CD4-positive, alpha-beta T cell treated with Interferon alpha-2 for 1 hour (primary cell): ENCODE data around the gene DSG3.

Experiments used
- DNase-seq, 2 donors: peaks; one replicate each; pipeline ENCODE4 v3.0.0-alpha.2; 2020 to 2022

Gene DSG3, protein sequence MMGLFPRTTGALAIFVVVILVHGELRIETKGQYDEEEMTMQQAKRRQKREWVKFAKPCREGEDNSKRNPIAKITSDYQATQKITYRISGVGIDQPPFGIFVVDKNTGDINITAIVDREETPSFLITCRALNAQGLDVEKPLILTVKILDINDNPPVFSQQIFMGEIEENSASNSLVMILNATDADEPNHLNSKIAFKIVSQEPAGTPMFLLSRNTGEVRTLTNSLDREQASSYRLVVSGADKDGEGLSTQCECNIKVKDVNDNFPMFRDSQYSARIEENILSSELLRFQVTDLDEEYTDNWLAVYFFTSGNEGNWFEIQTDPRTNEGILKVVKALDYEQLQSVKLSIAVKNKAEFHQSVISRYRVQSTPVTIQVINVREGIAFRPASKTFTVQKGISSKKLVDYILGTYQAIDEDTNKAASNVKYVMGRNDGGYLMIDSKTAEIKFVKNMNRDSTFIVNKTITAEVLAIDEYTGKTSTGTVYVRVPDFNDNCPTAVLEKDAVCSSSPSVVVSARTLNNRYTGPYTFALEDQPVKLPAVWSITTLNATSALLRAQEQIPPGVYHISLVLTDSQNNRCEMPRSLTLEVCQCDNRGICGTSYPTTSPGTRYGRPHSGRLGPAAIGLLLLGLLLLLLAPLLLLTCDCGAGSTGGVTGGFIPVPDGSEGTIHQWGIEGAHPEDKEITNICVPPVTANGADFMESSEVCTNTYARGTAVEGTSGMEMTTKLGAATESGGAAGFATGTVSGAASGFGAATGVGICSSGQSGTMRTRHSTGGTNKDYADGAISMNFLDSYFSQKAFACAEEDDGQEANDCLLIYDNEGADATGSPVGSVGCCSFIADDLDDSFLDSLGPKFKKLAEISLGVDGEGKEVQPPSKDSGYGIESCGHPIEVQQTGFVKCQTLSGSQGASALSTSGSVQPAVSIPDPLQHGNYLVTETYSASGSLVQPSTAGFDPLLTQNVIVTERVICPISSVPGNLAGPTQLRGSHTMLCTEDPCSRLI

DNA sequence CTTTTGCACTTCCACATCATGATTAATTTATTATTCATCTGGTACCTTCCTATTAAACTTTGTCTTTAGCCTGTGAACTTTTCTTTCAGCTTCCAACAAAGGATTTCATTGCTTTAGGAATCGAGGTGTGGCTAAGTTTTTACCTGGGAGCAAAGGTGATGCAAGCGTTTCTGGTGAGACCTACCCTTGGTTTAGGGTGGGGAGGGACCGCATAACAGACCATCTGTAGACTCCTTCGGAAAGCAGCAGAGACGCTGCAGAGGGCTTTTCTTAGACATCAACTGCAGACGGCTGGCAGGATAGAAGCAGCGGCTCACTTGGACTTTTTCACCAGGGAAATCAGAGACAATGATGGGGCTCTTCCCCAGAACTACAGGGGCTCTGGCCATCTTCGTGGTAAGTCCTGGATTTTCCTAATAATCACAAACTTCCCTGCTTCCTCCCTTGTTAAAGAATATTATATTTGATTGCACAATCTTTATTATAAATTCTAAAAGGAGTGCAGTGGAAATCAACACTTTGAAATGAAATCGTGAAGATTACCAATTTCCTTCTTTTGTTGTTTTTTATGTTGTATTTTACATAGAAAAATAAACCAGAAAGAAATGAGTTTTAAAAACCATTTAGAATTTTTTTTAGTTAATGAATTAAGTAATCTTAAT, at the start of gene DSG3:
Gene DSG3 (plus strand): TSS at position 212 of the 662 bp plus-strand sequence. CDS start 137 bp downstream, at position 349.
- DNase-seq = no peak

DNA sequence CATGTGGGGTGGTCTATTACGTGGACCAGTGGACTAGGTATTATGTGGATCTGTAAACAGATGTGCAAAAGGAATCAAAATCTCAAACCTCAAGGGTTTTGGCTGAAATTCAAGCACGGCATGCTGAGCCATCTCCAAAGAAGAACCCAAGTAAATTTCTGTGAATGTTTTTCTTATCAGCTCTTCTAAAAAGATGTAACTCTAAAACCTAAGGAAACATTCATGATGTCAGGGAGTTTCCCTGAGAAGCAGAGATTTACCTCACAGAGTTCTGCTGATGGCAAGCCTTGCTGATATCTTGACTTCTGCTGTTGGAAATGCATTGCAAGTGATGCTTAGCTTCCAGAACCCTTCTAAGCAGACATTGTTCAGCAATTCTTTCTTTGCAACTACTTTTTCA, 49.4 kb upstream of the DSG3 start:
- DNase-seq = no peak

DNA sequence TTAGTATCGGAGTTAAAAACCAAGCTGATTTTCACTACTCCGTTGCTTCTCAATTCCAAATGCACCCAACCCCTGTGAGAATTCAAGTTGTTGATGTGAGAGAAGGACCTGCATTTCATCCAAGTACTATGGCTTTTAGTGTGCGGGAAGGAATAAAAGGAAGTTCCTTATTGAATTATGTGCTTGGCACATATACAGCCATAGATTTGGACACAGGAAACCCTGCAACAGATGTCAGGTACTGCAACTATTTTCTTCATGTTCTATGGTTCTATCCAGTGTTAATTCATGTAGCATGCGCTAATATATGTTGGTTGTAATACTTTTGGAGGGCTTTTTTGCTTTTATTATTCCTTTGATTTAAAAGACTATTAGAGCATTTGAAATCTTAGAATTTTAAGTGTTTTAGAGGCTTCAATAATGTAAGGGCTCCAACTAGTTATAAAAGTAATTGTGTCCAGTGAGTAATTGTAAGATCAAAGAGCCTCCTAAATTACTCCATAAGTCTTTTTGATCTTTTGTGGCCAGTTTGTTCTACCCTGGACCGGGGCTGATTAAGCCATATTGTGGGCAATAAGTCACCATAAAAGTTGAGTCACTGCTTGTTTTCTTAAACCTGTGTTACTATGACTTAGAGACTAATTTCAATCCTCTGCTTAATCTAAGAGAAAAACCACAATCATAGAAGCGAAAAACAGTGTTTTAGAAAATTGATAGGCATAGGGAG, 48.1 kb upstream of the DSG3 start:
- no peak for DNase-seq

DNA sequence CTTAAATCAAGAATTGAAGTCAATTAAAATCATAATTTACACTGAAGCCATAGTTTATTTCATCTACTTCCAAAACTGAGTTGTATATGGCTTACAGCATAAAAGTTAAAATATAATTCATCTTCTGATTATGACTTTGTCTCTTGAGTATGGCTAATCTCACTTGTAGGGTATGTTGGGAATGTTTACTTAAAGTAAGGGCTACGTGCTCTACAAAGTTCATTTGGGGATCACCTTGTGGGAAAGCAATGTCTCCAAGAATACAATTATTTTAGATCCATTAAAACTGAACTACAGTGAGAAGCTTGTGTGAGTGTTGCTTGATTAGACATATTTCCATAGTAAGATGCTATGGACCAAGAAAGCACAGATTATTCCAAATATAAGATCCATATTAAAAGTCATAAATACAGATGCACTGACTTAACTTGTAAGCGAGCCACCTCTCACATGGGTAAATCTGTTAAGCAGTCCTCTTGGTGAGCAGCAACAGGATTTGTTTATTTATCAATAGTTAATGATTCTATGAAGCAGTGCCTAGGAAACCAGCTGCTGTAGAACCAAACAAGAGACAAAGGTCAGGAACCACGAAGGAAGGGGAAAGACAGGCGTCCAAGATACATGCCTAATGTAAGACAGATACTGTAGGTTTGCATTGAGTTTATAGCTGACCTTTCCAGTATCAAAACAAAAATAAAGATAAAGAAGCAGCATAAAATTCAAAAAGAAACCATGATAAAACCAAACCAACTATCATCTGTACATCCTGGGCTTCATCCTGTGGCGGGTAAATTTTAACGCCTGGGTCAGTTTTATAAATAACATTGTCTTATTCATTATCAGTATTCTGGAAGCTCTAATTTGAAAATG, 46.1 kb upstream of the DSG3 start:
- no peak for DNase-seq

DNA sequence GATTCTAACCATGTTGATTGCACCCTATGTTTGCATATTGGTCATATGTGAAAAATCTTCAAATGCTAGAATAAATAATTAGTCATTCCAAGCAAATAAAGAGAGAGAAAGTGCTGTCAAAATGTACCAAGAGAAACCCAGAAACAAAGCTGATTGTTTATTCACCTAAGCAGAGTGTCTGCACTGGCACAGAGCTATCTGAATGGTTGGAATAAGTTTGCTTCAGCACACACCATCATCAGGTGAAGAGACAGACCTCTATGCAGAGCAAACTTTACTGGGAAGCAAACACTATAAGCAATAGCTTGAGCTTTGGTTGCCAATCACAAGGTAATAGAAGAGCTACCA, 45.5 kb upstream of the DSG3 start:
- no peak for DNase-seq

DNA sequence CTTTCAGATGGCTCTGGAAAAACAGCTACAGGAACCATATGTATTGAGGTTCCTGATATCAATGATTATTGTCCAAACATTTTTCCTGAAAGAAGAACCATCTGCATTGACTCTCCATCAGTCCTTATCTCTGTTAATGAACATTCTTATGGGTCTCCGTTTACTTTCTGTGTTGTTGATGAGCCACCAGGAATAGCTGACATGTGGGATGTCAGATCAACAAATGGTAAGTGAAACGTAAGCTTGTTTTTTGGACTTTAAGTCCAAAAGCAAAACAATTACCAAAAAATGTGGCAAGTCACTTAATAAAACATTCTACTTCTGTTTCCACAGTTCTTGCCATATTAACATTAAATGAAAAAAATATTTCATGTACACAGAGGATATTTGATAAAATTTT, 44.1 kb upstream of the DSG3 start:
- DNase-seq = no peak

DNA sequence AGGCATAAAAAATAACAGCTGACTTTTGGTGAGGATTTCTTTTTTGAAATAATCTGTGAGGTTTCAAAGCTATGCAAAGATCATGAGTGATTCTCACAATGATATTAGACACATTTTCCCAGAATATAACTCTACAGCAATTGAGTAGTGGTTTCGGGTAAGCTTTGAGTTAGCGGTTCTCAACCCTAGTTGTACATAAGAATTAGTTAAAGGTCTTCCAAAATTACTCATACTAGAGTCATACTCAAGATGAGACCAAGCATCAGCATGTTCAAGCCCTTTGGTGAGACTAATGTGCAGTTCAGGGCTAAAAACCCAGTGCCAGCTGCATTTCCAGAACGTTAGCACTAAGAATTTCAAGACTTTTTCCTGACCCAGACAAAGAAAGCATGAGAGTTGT, 39.9 kb upstream of the DSG3 start:
- no peak for DNase-seq

DNA sequence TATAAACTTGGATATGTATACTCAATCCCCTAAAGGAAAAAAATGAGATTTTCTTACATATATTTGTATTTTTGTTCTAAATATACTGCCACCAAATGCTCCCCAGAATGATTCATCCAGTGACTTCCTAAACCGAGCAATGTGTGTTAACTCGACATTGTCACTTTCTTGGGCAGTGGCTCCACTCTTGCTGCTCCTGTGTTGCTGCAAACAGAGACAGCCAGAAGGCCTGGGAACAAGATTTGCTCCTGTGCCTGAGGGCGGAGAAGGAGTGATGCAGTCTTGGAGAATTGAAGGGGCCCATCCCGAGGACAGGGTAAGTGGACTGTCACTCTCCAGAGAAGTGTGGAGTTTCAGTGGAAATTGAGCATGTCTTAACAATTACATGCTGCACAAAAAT, 38.3 kb upstream of the DSG3 start:
- no peak for DNase-seq

DNA sequence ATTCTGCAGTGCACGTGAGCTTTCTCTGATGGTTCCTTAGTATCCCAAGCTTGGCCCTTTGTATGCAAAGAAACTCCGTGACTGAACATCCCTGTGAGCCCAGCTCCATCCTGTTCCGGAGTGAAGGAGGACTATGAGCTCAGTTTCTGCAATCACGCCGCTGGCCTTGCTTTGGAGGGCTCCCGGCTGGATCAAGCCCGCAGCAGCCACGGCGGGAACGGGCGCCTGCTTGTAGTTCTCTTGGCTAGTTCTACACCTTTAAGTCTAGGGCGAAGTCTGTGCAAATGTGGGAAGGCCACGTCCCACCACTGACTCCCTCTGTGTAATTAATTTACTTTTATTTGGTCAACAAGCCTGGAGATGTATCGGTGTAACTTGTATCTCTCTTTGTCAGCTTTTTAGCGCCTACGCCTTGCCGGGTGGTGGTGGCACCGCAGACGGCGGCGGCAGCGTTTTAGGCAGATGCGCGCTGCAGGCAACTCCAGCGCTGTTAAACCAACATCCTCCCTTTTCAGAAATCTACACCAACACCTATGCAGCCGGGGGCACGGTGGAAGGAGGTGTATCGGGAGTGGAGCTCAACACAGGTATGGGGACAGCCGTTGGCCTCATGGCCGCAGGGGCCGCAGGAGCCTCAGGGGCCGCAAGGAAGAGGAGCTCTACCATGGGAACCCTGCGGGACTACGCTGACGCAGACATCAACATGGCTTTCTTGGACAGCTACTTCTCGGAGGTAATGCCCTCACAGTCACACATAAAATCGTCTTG, 36.6 kb upstream of the DSG3 start:
- DNase-seq = no peak

DNA sequence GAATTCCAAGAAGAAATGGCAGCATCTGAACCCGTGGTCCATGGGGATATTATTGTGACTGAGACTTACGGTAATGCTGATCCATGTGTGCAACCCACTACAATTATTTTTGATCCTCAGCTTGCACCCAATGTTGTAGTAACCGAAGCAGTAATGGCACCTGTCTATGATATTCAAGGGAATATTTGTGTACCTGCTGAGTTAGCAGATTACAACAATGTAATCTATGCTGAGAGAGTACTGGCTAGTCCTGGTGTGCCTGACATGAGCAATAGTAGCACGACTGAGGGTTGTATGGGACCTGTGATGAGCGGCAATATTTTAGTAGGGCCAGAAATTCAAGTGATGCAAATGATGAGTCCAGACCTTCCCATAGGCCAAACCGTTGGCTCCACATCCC, 34.4 kb upstream of the DSG3 start:
- DNase-seq = no peak

DNA sequence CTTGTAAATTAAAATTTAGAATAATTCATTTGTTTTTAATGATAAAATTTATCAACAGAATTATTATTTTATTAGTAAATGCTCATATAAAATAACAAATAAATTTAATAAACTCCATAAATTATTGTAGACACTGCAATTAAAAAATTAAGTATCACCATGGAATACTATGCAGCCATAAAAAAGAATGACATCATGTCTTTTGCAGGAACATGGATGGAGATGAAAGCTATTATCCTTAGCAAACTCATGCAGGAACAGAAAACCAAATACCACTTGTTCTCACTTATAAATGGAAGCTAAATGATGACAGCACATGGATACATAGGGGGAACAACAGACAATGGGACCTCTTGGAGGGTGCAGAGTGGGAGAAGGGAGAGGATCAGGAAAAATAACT, 29.7 kb upstream of the DSG3 start:
- no peak for DNase-seq

DNA sequence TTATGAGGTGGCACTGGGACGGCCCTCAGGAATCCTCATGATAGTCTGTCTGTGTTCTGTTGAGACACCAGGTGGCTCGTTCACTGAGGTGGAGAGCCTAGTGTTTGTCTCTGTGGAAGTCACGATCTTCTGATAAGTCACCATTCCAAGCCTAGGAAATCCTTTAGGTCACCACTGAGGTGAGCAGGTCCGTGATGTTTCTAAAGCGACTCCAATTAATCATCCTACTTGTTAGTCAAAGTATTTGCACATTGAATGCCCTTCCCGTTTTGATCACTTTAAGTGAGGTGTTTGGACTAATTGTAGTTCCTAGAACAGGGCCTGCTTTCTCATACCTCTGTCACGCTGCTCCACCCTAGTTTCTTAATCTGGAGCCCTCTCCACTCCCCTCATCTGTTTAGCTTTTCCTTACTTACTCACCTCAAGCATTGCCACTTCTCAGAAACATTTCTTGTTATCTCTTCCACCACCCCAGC, 28.0 kb upstream of the DSG3 start:
- DNase-seq = no peak

DNA sequence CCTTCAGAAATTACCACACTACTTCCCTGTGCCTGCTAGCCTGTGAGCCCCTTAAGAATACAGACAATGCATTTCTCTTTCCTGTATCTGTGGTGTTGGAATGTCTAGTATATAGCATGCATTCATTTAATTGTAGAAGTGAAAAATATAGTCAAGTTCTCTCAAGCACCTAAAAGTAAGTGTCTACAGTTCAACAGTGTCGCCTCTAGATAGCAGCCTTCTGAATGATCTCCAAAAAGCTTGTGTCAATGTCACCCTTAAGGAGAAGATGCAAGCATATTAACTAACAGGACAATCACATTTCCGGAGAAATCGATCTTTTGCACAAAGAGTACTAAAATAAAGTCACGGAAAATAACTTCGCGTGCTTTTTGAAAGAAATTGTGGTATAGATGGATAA, 27.5 kb upstream of the DSG3 start:
- DNase-seq = no peak

DNA sequence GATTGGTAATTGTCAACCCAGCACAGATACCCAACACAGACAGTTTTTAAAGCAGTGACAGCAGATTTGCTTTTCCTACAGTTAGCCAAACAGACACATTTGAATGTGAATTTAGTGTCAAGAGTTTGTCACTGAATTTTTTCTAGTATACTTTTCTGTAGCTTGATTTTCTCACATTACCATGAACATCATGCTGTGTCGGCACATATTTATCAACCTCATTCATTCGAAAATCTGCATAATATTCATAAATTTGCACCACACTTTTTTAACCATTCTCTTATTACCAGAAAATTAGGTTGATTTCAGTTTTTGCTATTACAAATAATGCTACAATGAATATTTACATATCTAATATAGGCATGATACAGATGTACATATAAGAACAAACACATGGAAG, 27.0 kb upstream of the DSG3 start:
- no peak for DNase-seq

DNA sequence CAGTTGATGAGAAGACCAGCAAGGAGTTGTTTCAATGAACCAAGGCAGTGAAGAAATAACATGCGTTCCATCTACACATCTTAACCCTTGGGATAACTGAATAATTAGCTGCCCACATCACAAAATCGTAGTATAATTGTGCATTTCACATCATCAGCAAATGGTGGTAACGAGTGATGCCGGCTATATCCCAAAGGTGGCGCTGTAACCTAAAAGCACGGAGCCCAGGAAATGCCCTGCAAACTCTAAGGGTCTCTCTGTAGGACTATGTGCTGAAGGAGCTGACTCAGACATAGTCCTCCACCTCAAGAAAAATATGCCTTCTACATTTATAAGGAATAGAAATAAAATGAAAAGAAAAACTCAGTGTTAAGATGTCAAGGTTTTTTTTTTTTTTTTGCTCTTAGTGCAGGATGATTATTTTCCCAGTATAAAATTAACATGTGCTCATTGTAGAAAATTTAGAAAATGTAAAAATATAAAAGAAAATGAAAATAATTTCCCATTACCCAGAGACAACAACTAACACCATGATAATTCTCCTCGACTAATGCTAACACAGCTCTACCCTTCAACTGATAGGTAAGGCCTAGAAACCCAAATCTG, 23.1 kb upstream of the DSG3 start:
- no peak for DNase-seq

DNA sequence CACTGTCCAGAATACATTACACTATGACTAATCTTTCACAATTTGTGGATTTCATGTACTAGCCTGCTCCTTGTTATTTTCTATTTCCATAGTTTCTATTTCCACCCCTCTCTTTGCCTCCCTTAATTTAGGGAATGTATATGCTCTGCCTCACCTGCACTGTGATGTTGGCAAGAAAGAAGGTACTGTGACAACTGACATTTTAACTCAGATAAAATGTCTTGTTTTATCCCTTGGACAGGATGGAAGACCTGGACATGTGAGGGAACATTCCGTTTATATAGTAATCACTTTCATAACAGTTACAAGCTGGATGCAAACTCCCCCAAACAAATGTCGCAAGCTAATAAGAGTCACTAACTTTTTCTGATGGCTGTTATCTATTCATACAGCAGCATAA, 21.5 kb upstream of the DSG3 start:
- no peak for DNase-seq

DNA sequence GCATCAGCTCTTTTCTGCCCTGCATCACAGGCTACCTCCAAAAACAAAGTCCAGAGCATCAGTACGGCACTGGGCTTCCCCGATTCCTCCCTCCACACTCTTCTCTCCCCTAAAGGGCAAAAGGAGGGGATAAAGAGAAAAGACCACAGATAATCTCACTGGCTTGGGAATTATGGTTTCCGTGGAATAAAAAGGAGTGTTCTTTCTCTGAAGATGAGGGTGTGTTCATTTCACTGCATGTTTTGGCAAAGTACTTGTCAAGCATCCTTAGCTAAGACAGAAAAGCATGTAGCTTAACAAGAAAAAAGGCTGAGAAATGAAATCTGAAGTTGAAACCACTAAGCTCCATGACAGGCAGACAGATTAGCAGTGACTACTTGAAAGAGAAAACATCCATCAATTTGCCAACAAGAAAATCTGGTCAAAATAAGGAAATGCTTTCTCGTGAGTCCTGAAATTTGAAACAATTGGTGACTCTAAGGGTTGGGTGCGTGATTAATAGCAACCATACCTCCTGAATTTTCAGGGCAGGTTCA, 20.6 kb upstream of the DSG3 start:
- DNase-seq = no peak

DNA sequence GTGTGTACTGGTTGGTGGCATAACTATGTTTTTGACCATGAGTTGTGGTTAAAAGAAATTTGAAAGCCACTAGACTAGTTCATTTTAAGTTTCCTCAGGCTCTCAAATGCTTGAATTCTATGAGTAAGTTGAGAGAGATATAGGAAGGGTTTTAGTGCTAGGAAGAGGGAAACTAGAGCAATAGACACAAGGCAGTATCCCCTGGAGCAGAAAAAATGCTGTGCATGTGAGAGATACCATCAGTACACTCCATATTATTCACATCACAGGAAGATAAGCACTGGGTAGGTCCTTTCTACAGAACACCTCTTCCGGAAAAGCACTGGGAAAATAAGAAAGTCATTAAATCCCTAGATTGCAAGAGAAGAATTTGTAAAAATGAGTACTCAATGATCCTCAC, 19.3 kb upstream of the DSG3 start:
- DNase-seq = no peak

DNA sequence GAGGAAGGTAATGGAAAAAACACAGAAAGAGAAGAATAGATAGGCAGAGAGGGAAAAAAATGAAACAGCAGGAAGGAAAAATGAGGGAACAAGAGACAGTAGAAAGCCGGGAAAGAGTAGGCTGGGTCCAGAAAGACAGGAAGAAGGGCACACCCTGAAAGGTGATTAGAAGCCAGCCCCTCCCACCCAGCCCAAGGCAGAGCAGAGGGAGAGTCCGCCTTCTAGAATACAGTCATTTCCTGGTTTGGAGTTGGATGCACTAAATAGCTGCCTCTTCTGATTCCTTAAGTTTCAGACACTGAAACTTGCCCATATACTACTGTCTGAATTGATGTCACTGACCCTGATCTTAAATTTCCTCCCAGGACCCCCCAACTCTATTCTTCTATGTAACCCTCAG, 17.9 kb upstream of the DSG3 start:
- DNase-seq = no peak

DNA sequence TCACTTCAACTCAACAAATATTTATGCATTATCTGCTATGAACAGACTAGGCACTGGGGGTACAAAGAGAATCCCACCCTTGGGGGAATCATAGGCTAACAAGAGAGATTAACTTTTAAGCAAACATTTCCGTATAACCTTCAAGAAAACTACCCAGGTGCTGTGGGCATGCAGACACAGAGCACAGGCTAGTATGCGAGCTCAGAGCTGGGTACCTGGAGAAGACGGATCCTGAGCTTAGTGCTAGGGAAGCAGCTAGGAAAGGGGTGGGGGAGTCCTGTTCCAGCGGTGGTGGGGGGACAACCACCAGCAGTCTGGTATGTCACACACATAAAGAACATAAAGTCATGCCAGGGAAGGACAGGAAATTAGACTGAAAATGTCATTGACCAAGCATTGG, 17.5 kb upstream of the DSG3 start:
- no peak for DNase-seq
